ENCODE results near the gene ABI3BP.

DNA sequence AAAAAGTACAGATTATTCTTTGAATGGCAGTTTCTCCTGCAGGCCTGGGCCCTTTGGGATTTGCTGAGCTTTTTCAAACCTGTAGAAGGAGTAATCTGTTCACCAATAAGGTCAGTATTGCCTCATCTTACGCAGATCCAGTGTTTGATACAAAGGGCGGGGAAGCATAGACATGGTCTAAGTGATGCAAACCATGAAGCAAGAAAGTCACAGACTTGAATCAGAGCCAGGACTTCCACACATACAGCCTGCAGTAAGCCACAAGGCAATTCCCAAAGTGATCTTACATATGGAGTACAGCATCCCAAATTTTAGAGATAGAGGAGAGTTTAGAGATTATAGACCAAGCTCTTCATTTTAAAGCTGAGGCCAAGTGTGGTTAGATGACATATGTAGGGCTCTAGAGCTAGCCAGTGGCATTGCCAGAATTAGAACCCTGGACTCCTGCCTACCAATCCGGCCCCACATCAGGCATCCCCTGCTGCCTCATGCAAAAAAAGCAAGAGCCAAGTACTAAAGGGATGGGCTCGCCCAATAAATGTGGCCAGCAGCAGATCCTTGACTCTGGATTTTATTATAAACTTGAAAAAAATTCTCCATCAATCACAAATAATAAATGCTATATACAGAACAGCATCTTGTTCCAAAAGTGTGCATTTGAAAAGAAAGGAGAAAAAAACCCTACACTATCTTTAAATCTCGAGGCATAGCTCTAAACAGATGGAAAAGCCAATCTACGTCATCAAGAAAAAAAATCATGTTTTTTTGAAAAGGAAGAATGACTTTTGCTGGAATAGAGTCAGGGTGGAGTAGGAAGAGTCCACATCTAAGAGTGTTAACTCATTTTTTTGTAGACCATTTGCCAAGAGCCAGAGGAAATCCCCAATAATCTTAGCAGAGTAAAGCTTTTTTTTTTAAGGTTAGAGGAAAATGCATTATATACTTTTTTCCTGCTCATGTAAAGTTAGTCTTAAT is 24.0 kb downstream of the ABI3BP start:
- no peak for TF ChIP-seq CTCF (IDR thresholded peaks at IDR 0.05)
- no peak for TF ChIP-seq POLR2A (IDR thresholded peaks at IDR 0.05)

Measured in upper lobe of left lung (tissue), 4 donors.